Right lobe of liver (tissue), 4 donors: ENCODE data around the gene EPS8L3.

Experiments used
- CTCF ChIP-seq, 4 donors: fragments of 200-600 bp in 3 of 4; fragments of 450-650 bp in 1 of 4; IDR thresholded peaks; one replicate each; pipeline versions ENCODE4 v1.5.1 to v1.8.0; 2016 to 2022; ENCODE audit warnings: antibody characterized with exemption in 4 of 4, mild to moderate bottlenecking in 2 of 4
- POLR2A ChIP-seq: fragments of 450-650 bp; IDR thresholded peaks from one replicate; pipeline ENCODE4 v1.6.1; 2017; ENCODE audit warnings: antibody characterized with exemption, mild to moderate bottlenecking
- donor health status: DM: no; HTN: no; CAD: no.
- donor health status: DM: no; HTN: no; CAD: no.
- donor health status: DM: no; HTN: yes; CAD: no.

- TF ChIP-seq CTCF (IDR thresholded peaks at IDR 0.05) (no peak), POLR2A (no peak)
These were observed 12.8 kb downstream of the EPS8L3 start for GRCh38 chr1:109750920-109751319.
